ENCODE results near the gene TARBP2. TPM values are rescaled to one million over a fixed set of nuclear protein-coding genes. Genes with fewer than 3 reads are reported as not detected.

TARBP2 gene
- total RNA-seq, 2 donors from 2014 or later, result 11.1 to 18.9 TPM

GRCh38 chr12:53467880-53468279 is 33.2 kb upstream of the TARBP2 start:
- no peaks in the 10 kb centered on the region for H3K9me3 ChIP-seq
- H3K27me3 ChIP-seq, result no peaks in the 10 kb centered on the region
- peaks cover 100% of the 10 kb centered on the region for H3K36me3 ChIP-seq
- peaks cover 0 to 64% of the 10 kb centered on the region in 2 donors for H3K4me1 ChIP-seq
- no peak for DNase-seq (ENCODE audit: low spot score)
- H3K4me3 ChIP-seq, result no peak overlapping the region
- no peak for TF ChIP-seq CTCF (IDR thresholded peaks at IDR 0.05)
- no peak overlapping the region for H3K27ac ChIP-seq

- Histone ChIP-seq H3K27ac (no peak overlapping the region), H3K4me1 (peaks cover 0 to 64% of the 10 kb centered on the region in 2 donors), H3K9me3 (no peaks in the 10 kb centered on the region)
These were observed 32.8 kb upstream of the TARBP2 start for GRCh38 chr12:53468282-53468681.

GRCh38 chr12:53472056-53472582 is 29.0 kb upstream of the TARBP2 start:
- DNase-seq (ENCODE audit: low spot score), result no peak
- peaks cover 97% of the 10 kb centered on the region for H3K36me3 ChIP-seq
- no peak for TF ChIP-seq CTCF (IDR thresholded peaks at IDR 0.05)
- no peak overlapping the region for H3K27ac ChIP-seq
- H3K4me3 ChIP-seq, result no peak overlapping the region
- peaks cover 0 to 68% of the 10 kb centered on the region in 2 donors for H3K4me1 ChIP-seq
- H3K27me3 ChIP-seq, result no peaks in the 10 kb centered on the region
- no peaks in the 10 kb centered on the region for H3K9me3 ChIP-seq

More at GRCh38 chr12:53468282-53468681, 32.8 kb upstream of the TARBP2 start:
- peaks cover 98% of the 10 kb centered on the region for H3K36me3 ChIP-seq
- no peaks in the 10 kb centered on the region for H3K27me3 ChIP-seq
- H3K4me3 ChIP-seq, result no peak overlapping the region
- TF ChIP-seq CTCF (IDR thresholded peaks at IDR 0.05), result no peak
- no peak for DNase-seq (ENCODE audit: low spot score)

GRCh38 chr12:53474077-53474476 is 27.0 kb upstream of the TARBP2 start:
- no peak overlapping the region for H3K4me3 ChIP-seq
- peaks cover 0 to 78% of the 10 kb centered on the region in 2 donors for H3K4me1 ChIP-seq
- H3K27ac ChIP-seq, result no peak overlapping the region
- H3K9me3 ChIP-seq, result no peaks in the 10 kb centered on the region
- TF ChIP-seq CTCF (IDR thresholded peaks at IDR 0.05), result no peak
- DNase-seq (ENCODE audit: low spot score), result no peak
- no peaks in the 10 kb centered on the region for H3K27me3 ChIP-seq
- H3K36me3 ChIP-seq, result peaks cover 97% of the 10 kb centered on the region

GRCh38 chr12:53474819-53475218 is 26.3 kb upstream of the TARBP2 start:
- DNase-seq (ENCODE audit: low spot score), result no peak
- peaks cover 0 to 74% of the 10 kb centered on the region in 2 donors for H3K4me1 ChIP-seq
- no peak overlapping the region for H3K27ac ChIP-seq
- TF ChIP-seq CTCF (IDR thresholded peaks at IDR 0.05), result no peak
- H3K4me3 ChIP-seq, result no peak overlapping the region
- H3K27me3 ChIP-seq, result no peaks in the 10 kb centered on the region
- H3K9me3 ChIP-seq, result no peaks in the 10 kb centered on the region
- H3K36me3 ChIP-seq, result peaks cover 97% of the 10 kb centered on the region

GRCh38 chr12:53476769-53477209 is 24.3 kb upstream of the TARBP2 start:
- TF ChIP-seq CTCF (IDR thresholded peaks at IDR 0.05), result peak in 1 of 2 donors; percentile 37
- H3K27ac ChIP-seq, result no peak overlapping the region
- H3K27me3 ChIP-seq, result no peaks in the 10 kb centered on the region
- no peaks in the 10 kb centered on the region for H3K9me3 ChIP-seq
- no peak for DNase-seq (ENCODE audit: low spot score)
- H3K4me3 ChIP-seq, result no peak overlapping the region
- H3K4me1 ChIP-seq, result peaks cover 0 to 70% of the 10 kb centered on the region in 2 donors
- peaks cover 97% of the 10 kb centered on the region for H3K36me3 ChIP-seq
